OCI-LY7 (cell line): Measurements from ENCODE around the gene RCSD1. TPM values are rescaled to one million over a fixed set of nuclear protein-coding genes. Genes with fewer than 3 reads are reported as not detected.

Source experiments
- BruUV-seq: library from RNA; stranded (reverse); fragments of 400-500 nt; replicated peaks from 2 replicates; lab custom pipeline; 2021; lab: Mats Ljungman, UMichigan
- CTCF ChIA-PET: fragments of 300-600 bp; sonication (Branson Sonifier 250); formaldehyde crosslinking; loops from one replicate; lab custom pipeline; 2022; ENCODE audit warnings: antibody characterized with exemption; ENCODE audit not compliant: unreplicated experiment; lab: Charles Lee
- POLR2A ChIA-PET: fragments of 300-600 bp; sonication (Branson Sonifier 250); formaldehyde crosslinking; loops from one replicate; lab custom pipeline; 2022; ENCODE audit warnings: antibody characterized with exemption; lab: Charles Lee
- DNase-seq: peaks from one replicate; pipeline ENCODE4 v3.0.0-alpha.2; 2015; ENCODE audit warnings: low spot score
- H2AFZ ChIP-seq: fragments of 200-600 bp; sonication (generic), shearing (Covaris generic); 2 replicates; pipeline ENCODE4 v1.6.1; 2014; ENCODE audit warnings: mild to moderate bottlenecking, antibody characterized with exemption, low read length, moderate library complexity
- H3K27ac ChIP-seq: fragments of 200-600 bp; sonication (generic); 2 replicates; pipeline ENCODE4 v1.5.1; 2014; ENCODE audit warnings: mixed run types, low read depth, mild to moderate bottlenecking, moderate library complexity, low read length, inconsistent platforms; ENCODE audit not compliant: poor library complexity, severe bottlenecking
- H3K36me3 ChIP-seq: fragments of 200-600 bp; sonication (generic); 2 replicates; pipeline ENCODE4 v1.6.1; 2014; ENCODE audit warnings: mild to moderate bottlenecking, antibody characterized with exemption, low read length, moderate library complexity, mixed read lengths; ENCODE audit not compliant: insufficient read depth
- H3K4me1 ChIP-seq: fragments of 200-600 bp; sonication (generic); 2 replicates; pipeline ENCODE4 v1.5.1; 2014; ENCODE audit warnings: mild to moderate bottlenecking, low read length; ENCODE audit not compliant: insufficient read depth, poor library complexity, severe bottlenecking
- H3K4me2 ChIP-seq: fragments of 200-600 bp; sonication (generic); 2 replicates; pipeline ENCODE4 v1.6.1; 2014; ENCODE audit warnings: mild to moderate bottlenecking, low read length
- H3K4me3 ChIP-seq: fragments of 200-600 bp; sonication (generic); 2 replicates; pipeline ENCODE4 v1.5.1; 2014; ENCODE audit warnings: mild to moderate bottlenecking, low read depth, low read length; ENCODE audit not compliant: poor library complexity, severe bottlenecking
- H3K79me2 ChIP-seq: fragments of 200-600 bp; sonication (generic); 2 replicates; pipeline ENCODE4 v1.6.1; 2016; ENCODE audit warnings: low read depth, mild to moderate bottlenecking, low read length, moderate library complexity, mixed read lengths; ENCODE audit not compliant: insufficient read depth
- H3K9me2 ChIP-seq: fragments of 200-600 bp; sonication (generic); 2 replicates; pipeline ENCODE4 v1.6.1; 2016; ENCODE audit warnings: mild to moderate bottlenecking, low read length, mixed read lengths; ENCODE audit not compliant: insufficient read depth
- H3K9me3 ChIP-seq: fragments of 200-600 bp; sonication (generic); 2 replicates; pipeline ENCODE4 v1.6.1; 2014; ENCODE audit warnings: mild to moderate bottlenecking, mixed run types, low read length, mixed read lengths
- H4K20me1 ChIP-seq: fragments of 200-600 bp; sonication (generic); 2 replicates; pipeline ENCODE4 v1.6.1; 2014; ENCODE audit warnings: mild to moderate bottlenecking, antibody characterized with exemption, low read length, moderate library complexity, mixed read lengths; ENCODE audit not compliant: insufficient read depth
- EZH2phosphoT487 ChIP-seq: fragments of 200-600 bp; sonication (generic); IDR thresholded peaks from 2 replicates; pipeline ENCODE4 v1.6.1; 2018; ENCODE audit warnings: low read depth, borderline replicate concordance, mild to moderate bottlenecking, mixed run types, antibody characterized with exemption, low read length, moderate library complexity, mixed read lengths
- intact Hi-C: fragments of 100-400 bp; cut with micrococcal nuclease; formaldehyde crosslinking; loops from one replicate; pipeline ENCODE4 v1.10.0; 2022; ENCODE audit not compliant: unreplicated experiment
- total RNA-seq, 2 experiments: library from RNA; depleted of rRNA in 1 of 2; stranded (reverse); fragments of >200 nt in 1 of 2; shearing (Covaris generic) in 1 of 2; gene quantifications; 2 replicates each; pipeline ENCODE4 v1.2.3, GENCODE V29; 2014 to 2022
- TF ChIP-seq, protein P1 (sequence below): fragments of 200-600 bp; sonication (generic); conservative IDR thresholded peaks from 2 replicates; pipeline ENCODE4 v1.5.1; 2014; ENCODE audit warnings: mild to moderate bottlenecking, antibody characterized with exemption, low read length, moderate library complexity, mixed read lengths

RCSD1 gene
- total RNA-seq, 2 experiments from 2014 or later = 161 to 164 TPM

DNA sequence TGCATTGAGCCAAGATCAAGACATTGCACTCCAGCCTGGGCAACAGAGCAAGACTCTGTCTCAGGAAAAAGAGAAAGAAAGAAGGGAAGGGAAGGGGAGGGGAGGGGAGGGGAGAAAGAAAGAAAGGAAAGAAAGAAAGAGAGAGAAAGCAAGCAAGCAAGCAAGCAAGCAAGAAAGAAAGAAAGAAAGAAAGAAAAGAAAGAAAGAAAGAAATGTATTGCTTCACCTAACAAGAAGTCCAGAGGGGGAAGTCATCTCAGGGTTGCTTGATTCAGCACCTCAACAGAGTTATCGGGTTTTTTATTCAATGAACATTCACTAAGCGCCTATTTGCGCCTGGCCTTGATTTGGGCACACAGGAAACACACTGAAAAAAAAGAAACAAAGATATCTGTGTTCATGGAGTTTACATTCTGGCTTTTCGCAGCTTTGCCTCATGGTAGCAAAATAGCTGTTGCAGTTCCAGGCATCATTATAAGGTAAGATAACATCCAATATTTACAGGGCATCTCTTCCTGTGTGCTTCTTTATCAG, 8.2 kb upstream of the RCSD1 start:
- Histone ChIP-seq H3K4me1 (peaks cover 97% of the 10 kb centered on the region), H4K20me1 (no peaks in the 10 kb centered on the region), H3K79me2 (peaks cover under 1% of the 10 kb centered on the region; the same call in 1 of the 2 replicates), H2AFZ (peak overlapping the region; percentile 35; the same call in 1 of the 2 replicates), H3K9me3 (peaks cover 16% of the 10 kb centered on the region), H3K9me2 (no peaks in the 10 kb centered on the region), H3K36me3 (peaks cover 16% of the 10 kb centered on the region), H3K27ac (peak overlapping the region; percentile 96), H3K4me2 (peak overlapping the region; percentile 51), H3K4me3 (peak overlapping the region; percentile 34)
- POLR2A ChIA-PET = interaction anchor here (0.6 to 1.9 kb wide), 4 partner anchors 10 to 22 kb away, joined by 3 to 14 read pairs (median 6); no protein-coding TSS in a partner anchor
- TF ChIP-seq EZH2phosphoT487 = no peak
- TF ChIP-seq, protein P1, sequence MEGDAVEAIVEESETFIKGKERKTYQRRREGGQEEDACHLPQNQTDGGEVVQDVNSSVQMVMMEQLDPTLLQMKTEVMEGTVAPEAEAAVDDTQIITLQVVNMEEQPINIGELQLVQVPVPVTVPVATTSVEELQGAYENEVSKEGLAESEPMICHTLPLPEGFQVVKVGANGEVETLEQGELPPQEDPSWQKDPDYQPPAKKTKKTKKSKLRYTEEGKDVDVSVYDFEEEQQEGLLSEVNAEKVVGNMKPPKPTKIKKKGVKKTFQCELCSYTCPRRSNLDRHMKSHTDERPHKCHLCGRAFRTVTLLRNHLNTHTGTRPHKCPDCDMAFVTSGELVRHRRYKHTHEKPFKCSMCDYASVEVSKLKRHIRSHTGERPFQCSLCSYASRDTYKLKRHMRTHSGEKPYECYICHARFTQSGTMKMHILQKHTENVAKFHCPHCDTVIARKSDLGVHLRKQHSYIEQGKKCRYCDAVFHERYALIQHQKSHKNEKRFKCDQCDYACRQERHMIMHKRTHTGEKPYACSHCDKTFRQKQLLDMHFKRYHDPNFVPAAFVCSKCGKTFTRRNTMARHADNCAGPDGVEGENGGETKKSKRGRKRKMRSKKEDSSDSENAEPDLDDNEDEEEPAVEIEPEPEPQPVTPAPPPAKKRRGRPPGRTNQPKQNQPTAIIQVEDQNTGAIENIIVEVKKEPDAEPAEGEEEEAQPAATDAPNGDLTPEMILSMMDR = no peak
- CTCF ChIA-PET = interaction anchor here (0.5 to 1.0 kb wide), 2 partner anchors 20 to 22 kb away, joined by 3 read pairs; no protein-coding TSS in a partner anchor
- no TSS peak for BruUV-seq
- intact Hi-C loops = no loop called here
- peak; percentile 44 for DNase-seq

DNA sequence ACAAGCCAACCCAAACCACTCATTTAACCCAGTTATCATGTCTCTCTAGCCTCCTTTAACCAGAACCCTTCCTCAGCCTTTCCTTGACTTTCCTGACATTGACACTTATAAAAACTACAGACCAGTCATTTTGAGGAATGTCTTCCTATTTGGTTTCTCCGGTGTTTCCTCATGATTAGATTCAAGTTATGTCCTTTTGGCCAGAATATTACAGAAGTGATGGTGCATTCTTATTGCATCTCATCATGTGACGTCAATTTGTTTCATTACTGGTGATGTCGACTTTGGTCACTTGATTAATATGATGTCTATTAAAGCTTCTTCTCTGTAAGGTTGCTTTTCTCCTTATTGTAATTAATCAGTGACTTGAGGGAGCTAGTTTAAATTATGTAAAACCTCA, 6.1 kb upstream of the RCSD1 start:
- POLR2A ChIA-PET = interaction anchor here (0.7 to 1.8 kb wide), 5 partner anchors 8 to 1535 kb away, joined by 3 to 16 read pairs (median 4); no protein-coding TSS in a partner anchor
- CTCF ChIA-PET = no interaction called here
- H3K4me2 ChIP-seq = peak overlapping the region; percentile 1; the same call in 1 of the 2 replicates
- H3K9me2 ChIP-seq = no peaks in the 10 kb centered on the region
- H3K4me1 ChIP-seq = peaks cover 99% of the 10 kb centered on the region
- H3K9me3 ChIP-seq = peaks cover 16% of the 10 kb centered on the region
- BruUV-seq = no TSS peak
- H4K20me1 ChIP-seq = no peaks in the 10 kb centered on the region
- peaks cover 3% of the 10 kb centered on the region; the same call in 1 of the 2 replicates for H3K79me2 ChIP-seq
- intact Hi-C loops = no loop called here
- TF ChIP-seq, protein P1 = no peak
- TF ChIP-seq EZH2phosphoT487 = no peak
- peaks cover 16% of the 10 kb centered on the region for H3K36me3 ChIP-seq
- peak overlapping the region; percentile 23; the same call in 1 of the 2 replicates for H2AFZ ChIP-seq
- no peak overlapping the region for H3K4me3 ChIP-seq
- peak overlapping the region; percentile 96 for H3K27ac ChIP-seq
- DNase-seq = no peak
